ENCODE results near the gene MAML3.
A peak's percentile ranks its signal among the peaks of the same experiment; 100 is the strongest.

Gene MAML3

GRCh38 chr4:140080883-140081282 lies 73.1 kb downstream of the MAML3 start:
- CTCF ChIA-PET: no interaction called here
- no peak for TF ChIP-seq CTCF (IDR thresholded peaks at IDR 0.05; ENCODE audit: insufficient read depth, low read length, missing control alignments)
- no peak overlapping the region for H3K4me3 ChIP-seq (ENCODE audit: low read depth, low read length)
- no peak for DNase-seq (ENCODE audit: low read depth, low spot score)
- POLR2A ChIA-PET: no interaction called here

- ChIA-PET CTCF (interaction anchor here (1.0 to 1.6 kb wide), 2 partner anchors 10 to 24 kb away, joined by 3 read pairs; no protein-coding TSS in a partner anchor), POLR2A (no interaction called here)
- no peak for TF ChIP-seq CTCF (IDR thresholded peaks at IDR 0.05; ENCODE audit: insufficient read depth, low read length, missing control alignments)
- DNase-seq (ENCODE audit: low read depth, low spot score): no peak
- no peak overlapping the region for H3K4me3 ChIP-seq (ENCODE audit: low read depth, low read length)
Observed at GRCh38 chr4:140078366-140078765, 75.6 kb downstream of the MAML3 start.

GRCh38 chr4:140076307-140076706 lies 77.7 kb downstream of the MAML3 start:
- TF ChIP-seq CTCF (IDR thresholded peaks at IDR 0.05; ENCODE audit: insufficient read depth, low read length, missing control alignments): no peak
- no peak overlapping the region for H3K4me3 ChIP-seq (ENCODE audit: low read depth, low read length)
- ChIA-PET POLR2A (no interaction called here), CTCF (interaction anchor here (0.7 kb wide), 1 partner anchor 283 kb away, joined by 4 read pairs; no protein-coding TSS in a partner anchor)
- no peak for DNase-seq (ENCODE audit: low read depth, low spot score)

GRCh38 chr4:140071806-140072205 lies 82.2 kb downstream of the MAML3 start:
- no peak overlapping the region for H3K4me3 ChIP-seq (ENCODE audit: low read depth, low read length)
- ChIA-PET CTCF (interaction anchor here (1.0 to 1.8 kb wide), 3 partner anchors 20 to 338 kb away, joined by 5 to 7 read pairs (median 6); no protein-coding TSS in a partner anchor), POLR2A (interaction anchor here (1.3 to 1.8 kb wide), 2 partner anchors 18 to 35 kb away, joined by 3 to 5 read pairs; no protein-coding TSS in a partner anchor)
- DNase-seq (ENCODE audit: low read depth, low spot score): peak; percentile 89
- TF ChIP-seq CTCF (IDR thresholded peaks at IDR 0.05; ENCODE audit: insufficient read depth, low read length, missing control alignments): no peak

- DNase-seq (ENCODE audit: low read depth, low spot score): no peak
- ChIA-PET POLR2A (interaction anchor here (1.1 to 1.8 kb wide), 3 partner anchors 9 to 34 kb away, joined by 3 to 5 read pairs (median 4); no protein-coding TSS in a partner anchor), CTCF (interaction anchor here (1.0 to 1.8 kb wide), 5 partner anchors 9 to 337 kb away, joined by 3 to 7 read pairs (median 5); no protein-coding TSS in a partner anchor)
- H3K4me3 ChIP-seq (ENCODE audit: low read depth, low read length): no peak overlapping the region
- no peak for TF ChIP-seq CTCF (IDR thresholded peaks at IDR 0.05; ENCODE audit: insufficient read depth, low read length, missing control alignments)
Observed at GRCh38 chr4:140070973-140071372, 83.0 kb downstream of the MAML3 start.

- CTCF ChIA-PET: interaction anchor here (1.1 to 1.3 kb wide), 3 partner anchors 8 to 183 kb away, joined by 3 read pairs; no protein-coding TSS in a partner anchor
- H3K4me3 ChIP-seq (ENCODE audit: low read depth, low read length): no peak overlapping the region
- DNase-seq (ENCODE audit: low read depth, low spot score): no peak
- POLR2A ChIA-PET: interaction anchor here (1.1 kb wide), 1 partner anchor 9 kb away, joined by 4 read pairs; no protein-coding TSS in a partner anchor
- TF ChIP-seq CTCF (IDR thresholded peaks at IDR 0.05; ENCODE audit: insufficient read depth, low read length, missing control alignments): no peak
Observed at GRCh38 chr4:140070366-140070765, 83.6 kb downstream of the MAML3 start.

Data from AG04449 (cell line).